Measurements from ENCODE around the gene EIF3D. TPM values are rescaled to one million over a fixed set of nuclear protein-coding genes. Genes with fewer than 3 reads are reported as not detected.

Gene EIF3D
- total and polyA plus RNA-seq, 2 of the 4 experiments (the other 2 are of a cell fraction) = 339 to 746 TPM

DNA sequence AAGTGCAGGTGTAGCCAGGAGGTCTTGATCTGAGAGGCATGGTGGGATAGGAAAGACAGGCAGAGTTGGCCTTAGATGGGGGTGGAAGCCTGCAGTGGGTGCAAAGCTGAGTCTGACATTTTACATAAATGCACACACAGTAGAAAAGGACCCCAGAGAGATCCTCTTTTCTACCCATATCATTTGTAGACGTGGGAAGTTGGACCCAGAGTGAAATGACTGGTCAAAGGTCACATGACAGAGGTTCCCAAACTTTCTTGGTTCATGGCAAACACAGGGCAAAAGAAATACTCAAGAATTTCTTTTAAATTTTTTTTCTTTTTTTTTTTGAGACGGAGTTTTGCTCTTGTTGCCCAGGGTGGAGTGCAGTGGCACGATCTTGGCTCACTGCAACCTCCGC lies 16.0 kb downstream of the EIF3D start:
- ChIA-PET POLR2A (ENCODE audit: unreplicated experiment) (interaction anchor here (0.6 kb wide), 1 partner anchor 260 kb away, joined by 15 read pairs; no protein-coding TSS in a partner anchor), CTCF (no interaction called here)
- Histone ChIP-seq H3K4me2 (ENCODE audit: low read depth, low read length) (no peak overlapping the region), H2BK20ac (ENCODE audit: low read depth, low read length) (no peak overlapping the region), H3K56ac (ENCODE audit: extremely low read depth, insufficient read depth, low read length) (no peak overlapping the region), H3K9ac (ENCODE audit: low read depth, low read length) (no peak overlapping the region), H2BK120ac (ENCODE audit: low read depth, low read length) (no peak overlapping the region), H4K20me1 (ENCODE audit: insufficient read depth, low read length) (peaks cover 38% of the 10 kb centered on the region), H2BK15ac (ENCODE audit: low read depth, low read length) (no peak overlapping the region), H2AFZ (replicated peaks; ENCODE audit: low read length, poor library complexity) (no peak overlapping the region), H3K4me3 (ENCODE audit: insufficient read depth, low read depth, low read length) (no peak overlapping the region), H3K18ac (ENCODE audit: low read depth, low read length) (no peak overlapping the region), H2BK5ac (ENCODE audit: low read depth, low read length, poor library complexity, severe bottlenecking) (no peak overlapping the region), H3K9me3 (ENCODE audit: control insufficient read depth, insufficient read depth, low read length) (no peaks in the 10 kb centered on the region), H4K8ac (ENCODE audit: low read depth in 2 of 2, low read length in 2 of 2) (no peak overlapping the region), H4K91ac (ENCODE audit: insufficient read depth, low read depth, low read length) (no peak overlapping the region), H3K4ac (ENCODE audit: low read depth, low read length) (no peak overlapping the region), H3K14ac (replicated peaks; ENCODE audit: low read depth, low read length) (no peak overlapping the region), H3K27me3 (ENCODE audit: control insufficient read depth, insufficient read depth, low read length) (no peaks in the 10 kb centered on the region), H3K79me1 (ENCODE audit: low read depth in 1 of 2, low read length in 2 of 2) (peaks cover 5 to 12% of the 10 kb centered on the region in 2 experiments; a peak in 2 of 4 replicates), H3K4me1 (ENCODE audit: control insufficient read depth, insufficient read depth, low read length) (no peaks in the 10 kb centered on the region), H3K9me1 (ENCODE audit: insufficient read depth, low read length) (peaks cover 3% of the 10 kb centered on the region; the same call in 1 of the 2 replicates), H3K23ac (ENCODE audit: low read depth, low read length) (no peak overlapping the region), H3K27ac (ENCODE audit: insufficient read depth, low read length) (no peak overlapping the region), H3K36me3 (ENCODE audit: control insufficient read depth, insufficient read depth, low read length) (peaks cover 65% of the 10 kb centered on the region), H2AK5ac (ENCODE audit: low read depth, low read length) (no peak overlapping the region), H4K5ac (ENCODE audit: low read depth, low read length) (no peak overlapping the region), H2AK9ac (replicated peaks; ENCODE audit: low read depth, low read length, poor library complexity) (no peak overlapping the region)
- TF ChIP-seq ELK1 (IDR thresholded peaks at IDR 0.05; ENCODE audit: borderline replicate concordance, low read depth, low read length) (no peak), CHD1 (IDR thresholded peaks at IDR 0.05; ENCODE audit: low read depth, low read length) (no peak), MXI1 (IDR thresholded peaks at IDR 0.05; ENCODE audit: borderline replicate concordance, low read depth, low read length) (no peak), RCOR1 (IDR thresholded peaks at IDR 0.05; ENCODE audit: insufficient replicate concordance, low read length) (no peak), RFX5 (IDR thresholded peaks at IDR 0.05; ENCODE audit: low read depth, low read length) (no peak), MAZ (IDR thresholded peaks at IDR 0.05; ENCODE audit: borderline replicate concordance, low read depth, low read length) (no peak), MAFK (IDR thresholded peaks at IDR 0.05; ENCODE audit: low read depth, low read length) (no peak), BHLHE40 (IDR thresholded peaks at IDR 0.05; ENCODE audit: low read depth, low read length) (no peak), FOS (IDR thresholded peaks at IDR 0.05; ENCODE audit: low read depth, low read length) (no peak), USF2 (IDR thresholded peaks at IDR 0.05; ENCODE audit: low read depth, low read length) (no peak), POLR2A (IDR thresholded peaks at IDR 0.05; ENCODE audit: low read depth, low read length) (no peak), CEBPB (IDR thresholded peaks at IDR 0.05; ENCODE audit: low read depth, low read length) (no peak), SMC3 (IDR thresholded peaks at IDR 0.05; ENCODE audit: low read depth, low read length) (no peak), RAD21 (IDR thresholded peaks at IDR 0.05; ENCODE audit: low read length) (no peak), NFE2L2 (IDR thresholded peaks at IDR 0.05; ENCODE audit: low read depth, low read length) (no peak)
- TF ChIP-seq, protein P1, sequence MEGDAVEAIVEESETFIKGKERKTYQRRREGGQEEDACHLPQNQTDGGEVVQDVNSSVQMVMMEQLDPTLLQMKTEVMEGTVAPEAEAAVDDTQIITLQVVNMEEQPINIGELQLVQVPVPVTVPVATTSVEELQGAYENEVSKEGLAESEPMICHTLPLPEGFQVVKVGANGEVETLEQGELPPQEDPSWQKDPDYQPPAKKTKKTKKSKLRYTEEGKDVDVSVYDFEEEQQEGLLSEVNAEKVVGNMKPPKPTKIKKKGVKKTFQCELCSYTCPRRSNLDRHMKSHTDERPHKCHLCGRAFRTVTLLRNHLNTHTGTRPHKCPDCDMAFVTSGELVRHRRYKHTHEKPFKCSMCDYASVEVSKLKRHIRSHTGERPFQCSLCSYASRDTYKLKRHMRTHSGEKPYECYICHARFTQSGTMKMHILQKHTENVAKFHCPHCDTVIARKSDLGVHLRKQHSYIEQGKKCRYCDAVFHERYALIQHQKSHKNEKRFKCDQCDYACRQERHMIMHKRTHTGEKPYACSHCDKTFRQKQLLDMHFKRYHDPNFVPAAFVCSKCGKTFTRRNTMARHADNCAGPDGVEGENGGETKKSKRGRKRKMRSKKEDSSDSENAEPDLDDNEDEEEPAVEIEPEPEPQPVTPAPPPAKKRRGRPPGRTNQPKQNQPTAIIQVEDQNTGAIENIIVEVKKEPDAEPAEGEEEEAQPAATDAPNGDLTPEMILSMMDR (conservative IDR thresholded peaks at IDR 0.05; ENCODE audit: low read depth, low read length) = no peak
- dilution Hi-C loops (cut with HindIII; ENCODE audit: low sequenced_read_pairs, unreplicated experiment) = no loop called here
- DNase-seq = no peak
- intact Hi-C loops (cut with micrococcal nuclease) = no loop called here
- in situ Hi-C loops (cut with MboI; ENCODE audit: low sequenced_read_pairs) = loop anchor here (25.0 kb wide), 1 partner anchor 1201 kb away; no protein-coding TSS in a partner anchor
- no TSS peak for BruUV-seq (replicated peaks)
- no peak for ATAC-seq (ENCODE audit: low read depth)
- no CpG with 5 or more reads among the region's 4 CpGs for WGBS, 2 experiments (ENCODE audit: extremely low coverage in 2 of 2, insufficient read length in 1 of 2)

Data from IMR-90 (cell line).